ENCODE measurements around the gene SOX15.
"Not testable (repeated sequence)": the region's sequence is repeated elsewhere in the genome, so short reads cannot be mapped to it uniquely, and the experiment has no call there.

The SOX15 gene

DNA sequence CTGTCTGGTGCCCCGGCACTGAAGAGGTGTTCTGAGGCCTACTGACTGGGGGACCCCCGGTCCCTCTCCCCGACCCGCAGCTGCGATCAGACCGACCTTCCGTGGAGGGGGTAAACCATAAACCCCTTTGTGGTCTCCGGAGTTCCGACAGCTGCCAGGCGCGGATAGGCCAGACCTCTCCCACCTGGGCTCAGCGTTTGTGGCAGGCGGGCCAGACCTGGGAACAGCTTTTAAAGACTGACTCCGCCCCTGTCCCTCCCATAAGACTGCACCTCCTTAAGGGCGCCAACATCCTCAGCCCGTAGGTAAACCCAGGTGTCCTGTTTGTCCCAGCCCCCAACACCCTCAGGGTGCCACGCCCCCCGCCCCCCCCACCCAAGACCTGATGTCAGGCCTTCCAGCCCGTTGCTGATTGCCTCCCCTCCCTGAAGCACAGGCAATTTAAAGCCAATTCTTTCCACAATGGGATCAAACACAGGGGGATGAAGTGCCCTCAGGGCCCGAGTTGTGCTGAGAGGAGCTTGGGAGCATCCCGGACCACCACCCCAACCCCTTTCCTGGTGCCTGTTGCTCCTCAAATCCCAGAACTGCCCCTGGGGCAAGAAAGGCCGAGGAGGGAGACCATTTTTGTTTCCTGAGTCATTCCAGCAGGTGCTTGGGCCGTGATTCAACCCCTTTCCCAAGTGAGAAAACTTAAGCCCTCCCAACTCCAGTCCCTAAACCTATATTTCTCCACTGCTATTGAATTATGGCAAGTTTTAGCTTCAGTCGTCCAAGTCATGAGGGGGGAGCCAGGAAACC, at the start of gene SOX15:
SOX15 (minus strand) TSS at position 204 of the 801 bp plus-strand sequence. CDS start 418 bp downstream, outside the sequence.
- DNase-seq = no peak

DNA sequence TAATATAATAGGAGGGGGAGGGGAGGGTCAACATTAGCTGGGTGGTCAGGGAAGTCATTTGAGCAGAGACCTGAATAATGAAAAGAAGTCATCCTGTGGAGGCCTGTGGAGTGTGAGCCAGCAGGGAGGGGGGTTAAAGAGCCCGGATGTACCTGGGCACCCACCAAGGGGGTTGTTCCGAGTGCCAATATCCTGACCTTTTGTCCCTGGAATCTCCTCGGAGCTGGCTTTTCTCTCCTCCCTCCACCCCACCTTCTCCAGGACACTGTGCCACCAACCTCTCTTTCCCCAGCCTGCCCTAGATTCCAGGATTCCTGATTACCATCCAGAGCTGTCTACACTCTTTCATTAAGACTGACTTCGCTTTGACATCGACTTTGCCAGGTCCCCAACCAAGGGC, 46.3 kb upstream of the SOX15 start:
- no peak for DNase-seq

DNA sequence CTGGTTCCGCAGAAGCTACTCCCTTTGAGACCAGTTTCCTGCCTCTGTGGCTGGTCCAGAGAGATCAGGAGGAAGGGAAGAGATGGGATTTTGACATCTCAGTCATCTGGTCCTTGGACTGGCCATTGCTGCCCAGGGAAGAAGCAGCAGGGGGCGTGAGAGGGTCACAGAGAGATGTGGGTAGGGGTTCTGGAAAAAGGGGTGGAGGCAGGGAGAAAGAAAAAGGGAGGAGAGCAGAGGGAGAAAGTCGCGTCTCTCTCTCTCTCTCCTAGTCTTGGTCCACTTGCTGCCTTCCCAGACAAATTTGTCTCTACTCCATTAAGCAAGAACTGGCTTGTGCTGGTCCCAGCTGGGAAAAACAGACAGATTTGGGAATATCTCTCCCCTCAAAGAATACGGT, 44.5 kb upstream of the SOX15 start:
- peak; percentile 45 for DNase-seq

DNA sequence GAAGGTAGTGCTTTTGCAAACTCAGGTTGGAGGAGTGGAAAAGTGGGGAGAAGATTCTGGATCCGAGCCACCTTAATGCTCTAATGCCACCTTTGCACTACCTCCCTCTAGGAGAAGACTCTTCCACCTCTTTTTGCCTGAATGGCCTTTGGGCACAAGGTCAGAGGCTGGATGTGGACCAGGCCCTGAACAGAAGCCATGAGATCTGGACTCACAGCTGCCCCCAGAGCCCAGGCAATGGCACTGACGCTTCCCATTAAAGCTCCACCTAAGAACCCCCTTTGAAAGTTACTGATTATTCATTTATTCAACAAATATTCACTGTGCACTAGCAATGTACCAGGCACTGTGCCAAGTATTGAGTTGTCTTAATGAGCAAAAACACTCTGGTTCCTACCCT, 43.2 kb upstream of the SOX15 start:
- DNase-seq = no peak

DNA sequence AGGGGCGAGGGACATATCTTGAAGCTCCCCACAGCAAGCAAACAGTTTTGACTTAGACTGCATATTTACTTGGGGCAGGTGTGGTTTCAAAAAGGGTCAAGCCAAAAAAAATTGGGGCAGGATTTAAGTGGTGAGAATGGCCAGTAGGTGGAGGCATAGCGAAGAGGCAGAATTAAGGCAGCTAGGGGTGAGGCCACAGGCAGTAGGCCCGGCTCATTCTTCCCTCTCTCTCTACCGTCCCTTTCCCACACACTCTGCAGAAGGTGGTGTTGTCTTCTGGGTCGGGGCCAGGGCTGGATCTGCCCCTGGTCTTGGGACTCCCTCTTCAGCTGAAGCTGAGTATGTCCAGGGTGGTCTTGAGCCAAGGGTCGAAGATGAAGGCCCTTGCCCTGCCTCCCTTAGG, 42.6 kb upstream of the SOX15 start:
- peak; percentile 55 for DNase-seq

DNA sequence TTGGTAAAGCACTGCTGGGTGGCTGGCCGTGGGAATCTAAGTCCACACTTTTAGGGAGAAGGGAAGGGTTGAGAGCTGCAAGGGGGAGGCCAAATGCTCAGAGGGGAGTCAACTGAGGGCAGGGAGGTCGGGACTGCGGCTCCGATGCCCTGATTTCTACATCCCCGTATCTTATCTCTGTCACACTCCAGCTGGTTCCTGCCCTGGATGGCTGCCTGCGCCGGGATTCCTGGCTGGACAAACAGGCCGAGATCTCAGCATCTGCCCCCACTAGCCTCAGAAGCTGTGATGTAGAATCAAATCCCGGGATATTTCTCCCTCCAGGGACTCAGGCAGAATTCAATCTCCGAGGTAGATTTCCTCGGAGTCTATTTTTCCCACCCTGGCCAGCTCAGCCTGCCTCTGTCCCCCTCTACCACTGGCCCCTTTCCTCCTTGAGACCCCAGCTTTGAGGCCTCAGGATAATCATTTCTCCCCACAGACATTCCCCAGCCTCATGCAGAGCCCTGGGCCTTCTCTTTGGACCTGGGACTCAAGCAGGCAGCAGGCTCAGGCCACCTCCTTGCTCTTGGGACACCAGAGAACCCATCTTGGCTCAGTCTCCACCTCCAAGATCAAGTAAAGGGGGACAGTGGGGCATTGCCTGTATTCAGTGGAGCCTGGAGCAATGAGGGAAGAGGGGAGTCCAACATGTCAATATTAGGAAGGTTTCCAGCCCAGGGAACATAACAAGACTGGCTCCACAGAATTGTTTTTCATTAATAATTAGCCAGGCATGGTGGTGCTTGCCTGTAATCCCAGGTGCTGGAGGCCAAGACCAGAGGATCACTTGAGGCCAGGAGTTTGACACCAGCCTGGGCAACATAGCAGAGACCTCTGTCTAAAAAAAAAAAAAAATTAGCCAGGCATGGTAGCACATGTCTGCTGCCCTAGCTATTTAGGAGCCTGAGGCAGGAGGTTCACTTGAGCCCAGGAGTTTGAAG, 41.8 kb upstream of the SOX15 start:
- no peak for DNase-seq

DNA sequence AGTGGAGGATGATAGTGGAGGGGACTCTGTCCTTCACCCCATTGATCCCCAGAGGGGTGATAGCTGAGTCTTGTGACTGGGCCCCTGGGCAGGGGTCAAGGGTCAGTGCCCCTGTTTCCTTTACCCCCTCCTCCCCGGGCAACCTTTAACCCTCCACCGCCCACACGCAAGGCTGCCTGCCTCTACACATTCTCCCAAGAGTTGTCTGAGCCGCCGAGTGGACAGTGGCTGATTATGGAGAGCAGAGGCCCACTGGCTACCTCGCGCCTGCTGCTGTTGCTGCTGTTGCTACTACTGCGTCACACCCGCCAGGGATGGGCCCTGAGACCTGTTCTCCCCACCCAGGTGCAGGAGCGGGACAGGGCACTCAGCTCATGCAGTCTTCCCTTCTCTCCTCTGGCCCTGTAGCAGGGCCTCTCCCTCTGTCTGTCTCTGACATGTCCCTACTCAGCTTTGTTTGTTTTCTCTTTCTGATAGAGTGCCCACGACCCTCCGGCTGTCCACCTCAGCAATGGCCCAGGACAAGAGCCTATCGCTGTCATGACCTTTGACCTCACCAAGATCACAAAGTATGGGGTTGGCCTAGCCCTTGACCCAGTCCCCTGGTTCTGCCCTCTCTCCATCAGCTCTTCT, 40.2 kb upstream of the SOX15 start, which contains the start of gene SHBG:
SHBG (plus strand) TSS at position 197 of the 633 bp plus-strand sequence; CDS start at position 235, 38 bp downstream.
- DNase-seq = no peak

DNA sequence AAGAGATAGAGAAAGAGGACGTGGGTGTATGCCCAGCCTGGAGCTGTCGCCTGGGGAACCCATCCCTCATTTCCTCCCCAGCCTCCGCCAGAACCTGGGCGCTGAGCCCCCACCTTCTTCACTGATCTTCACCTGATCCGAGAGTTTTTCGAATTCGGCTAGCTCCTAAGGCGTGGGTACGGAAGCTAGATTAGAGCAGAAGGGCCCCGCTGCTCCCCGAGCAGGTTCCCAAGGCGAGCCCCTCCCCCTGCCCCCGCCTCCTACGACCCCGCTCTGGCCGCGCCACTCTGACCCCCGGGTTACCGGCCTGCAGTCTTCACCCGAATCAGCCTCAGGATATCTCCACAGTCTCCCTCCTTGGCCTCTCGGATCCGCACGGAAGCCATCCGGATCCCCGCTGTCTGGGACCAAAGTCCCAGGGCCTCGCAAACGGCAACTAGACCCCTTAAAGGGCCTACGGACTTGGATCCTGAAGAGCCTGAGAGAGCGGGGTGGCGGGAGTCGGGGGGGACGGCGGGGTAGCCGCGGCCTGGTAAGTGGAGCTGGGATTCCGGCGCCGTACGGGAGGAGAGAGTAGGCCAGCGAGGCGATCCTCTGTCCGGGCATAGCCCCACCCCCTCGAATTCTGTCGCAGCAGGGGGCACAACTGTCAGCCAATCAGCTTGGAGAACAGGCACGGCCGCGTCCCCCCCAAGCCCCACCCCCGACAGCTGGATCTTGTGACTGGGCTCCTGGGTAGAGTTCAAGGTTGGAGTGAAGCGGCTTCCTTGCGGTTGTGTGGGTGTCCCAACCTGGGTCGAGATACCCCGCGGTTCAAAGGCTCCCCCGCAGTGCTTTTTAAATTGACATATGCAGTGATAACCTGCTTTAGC, 37.6 kb upstream of the SOX15 start, which contains the start of gene SAT2:
SAT2 (minus strand) TSS at position 572 of the 872 bp plus-strand sequence; CDS start at position 386, 186 bp downstream.
- peak; percentile 90 for DNase-seq

DNA sequence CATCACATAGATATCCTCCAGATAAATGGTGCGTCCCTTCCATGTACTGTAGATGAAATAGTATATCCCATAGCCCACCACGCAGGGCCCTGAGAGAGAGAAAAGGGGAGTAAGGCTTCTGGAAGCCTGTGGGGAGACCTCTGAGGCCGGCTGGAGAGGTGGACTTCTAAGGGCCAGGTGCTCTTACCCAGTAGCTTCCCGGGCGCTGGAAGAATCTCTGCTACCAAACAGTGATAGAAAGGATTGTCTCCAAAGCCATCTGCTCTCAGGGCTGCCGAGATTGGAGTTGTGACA, 37.0 kb upstream of the SOX15 start:
- no peak for DNase-seq

DNA sequence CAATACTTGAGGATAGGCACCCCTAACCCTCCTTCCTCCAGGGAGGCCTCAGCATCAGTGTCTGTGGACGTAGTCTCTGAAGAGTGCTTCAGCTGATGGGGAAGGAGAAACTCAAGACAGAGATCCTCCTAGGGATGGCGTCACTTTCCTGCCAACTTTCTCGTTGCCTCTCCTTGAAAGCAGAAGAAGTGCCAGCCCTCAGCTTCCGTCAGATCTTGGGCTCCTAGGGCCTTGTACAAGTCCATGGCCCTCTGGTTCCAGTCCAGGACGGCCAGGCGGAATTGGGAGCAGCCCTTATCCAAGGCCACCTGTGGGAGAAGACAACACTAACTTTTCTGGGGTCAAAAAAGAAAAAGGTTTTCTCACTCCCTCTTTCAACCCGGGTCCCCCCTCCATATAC, 36.4 kb upstream of the SOX15 start:
- DNase-seq = no peak

DNA sequence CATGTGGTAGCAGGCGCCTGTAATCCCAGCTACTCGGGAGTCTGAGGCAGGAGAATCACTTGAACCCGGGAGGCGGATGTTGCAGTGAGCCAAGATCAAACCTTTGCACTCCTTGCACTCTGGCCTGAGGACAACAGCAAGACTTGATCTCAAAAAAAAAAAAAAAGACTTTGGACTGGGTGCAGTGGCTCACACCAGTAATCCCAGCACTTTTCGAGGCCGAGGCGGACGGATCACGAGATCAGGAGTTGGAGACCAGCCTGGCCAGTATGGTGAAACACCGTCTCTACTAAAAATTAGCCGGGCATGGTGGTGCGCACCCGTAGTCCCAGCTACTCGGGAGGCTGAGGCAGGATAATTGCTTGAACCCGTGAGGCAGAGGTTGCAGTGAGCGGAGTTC, 35.9 kb upstream of the SOX15 start:
- not testable (repeated sequence) for DNase-seq

DNA sequence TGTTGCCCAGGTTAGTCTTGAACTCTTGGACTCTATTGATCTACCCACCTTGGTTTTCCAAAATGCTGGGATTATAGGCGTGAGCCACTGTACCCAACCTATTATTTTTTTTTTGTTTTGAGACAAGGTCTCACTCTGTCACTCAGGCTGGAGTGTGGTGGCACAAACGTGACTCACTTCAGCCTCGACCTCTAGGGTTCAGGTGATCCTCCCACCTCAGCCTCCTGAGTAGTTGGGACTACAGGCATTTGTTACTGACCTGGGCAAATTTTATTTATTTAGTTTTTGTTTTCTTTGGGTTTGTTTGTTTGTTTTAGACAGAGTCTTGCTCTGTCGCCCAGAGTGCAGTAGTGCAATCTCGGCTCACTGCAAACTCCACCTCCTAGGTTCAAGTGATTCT, 33.8 kb upstream of the SOX15 start:
- DNase-seq = no peak

DNA sequence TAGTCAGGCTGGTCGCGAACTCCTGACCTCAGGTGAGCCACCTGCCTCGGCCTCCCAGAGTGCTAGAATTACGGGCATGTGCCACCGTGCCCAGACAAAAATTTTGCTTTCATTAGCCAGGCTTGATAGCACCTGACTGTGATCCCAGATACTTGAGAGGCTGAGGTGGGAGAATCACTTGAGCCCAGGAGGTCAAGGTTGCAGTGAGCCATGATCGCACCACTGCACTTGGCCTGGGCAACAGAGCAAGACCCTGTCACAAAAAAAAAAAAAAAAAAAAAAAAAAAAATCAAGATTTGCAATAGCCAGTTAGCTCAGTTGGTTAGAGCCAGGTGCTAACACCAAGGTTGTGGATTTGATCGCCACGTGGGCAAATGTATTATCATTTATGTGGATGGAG, 30.9 kb upstream of the SOX15 start:
- DNase-seq = no peak

DNA sequence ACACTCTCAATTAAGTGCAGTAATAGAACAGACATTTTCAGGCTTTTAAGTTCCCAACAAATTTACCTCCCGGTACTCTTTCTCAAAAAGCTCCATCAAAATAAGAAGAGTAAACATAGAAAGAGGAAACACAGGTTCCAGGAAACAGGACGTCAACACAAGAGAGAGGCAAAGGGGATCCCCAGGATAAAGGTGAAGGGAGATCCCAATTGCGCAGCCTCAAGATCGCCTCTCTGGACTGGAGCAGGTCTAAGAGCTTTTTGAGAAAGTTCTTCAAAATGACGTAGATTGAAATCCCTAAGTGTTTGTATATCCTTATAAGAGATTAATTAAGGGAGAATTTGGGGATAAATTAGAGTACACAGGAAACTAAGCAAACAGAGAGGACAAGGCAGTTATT, 28.7 kb upstream of the SOX15 start:
- DNase-seq = no peak

DNA sequence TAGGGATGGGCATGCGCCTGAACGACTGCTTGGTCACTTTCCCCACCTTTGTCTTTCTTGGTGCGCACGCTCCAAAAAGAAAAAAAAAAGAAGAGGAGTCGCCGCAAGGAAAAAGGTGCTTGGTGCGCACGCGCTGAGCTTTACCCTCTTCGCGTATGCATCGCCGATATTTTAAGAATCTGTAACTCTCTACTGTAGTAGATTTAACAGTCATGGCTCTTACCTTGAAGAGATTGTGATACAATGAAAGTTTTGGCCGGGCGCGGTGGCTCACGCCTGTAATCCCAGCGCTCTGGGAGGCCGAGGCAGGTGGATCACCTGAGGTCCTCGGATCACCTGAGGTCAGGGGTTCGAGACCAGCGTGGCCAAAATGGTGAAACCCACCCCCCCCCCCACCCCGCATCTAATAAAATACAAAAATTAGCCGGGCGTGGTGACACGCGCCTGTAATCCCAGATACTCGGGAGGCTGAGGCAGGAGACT, 25.4 kb upstream of the SOX15 start:
- no peak for DNase-seq

DNA sequence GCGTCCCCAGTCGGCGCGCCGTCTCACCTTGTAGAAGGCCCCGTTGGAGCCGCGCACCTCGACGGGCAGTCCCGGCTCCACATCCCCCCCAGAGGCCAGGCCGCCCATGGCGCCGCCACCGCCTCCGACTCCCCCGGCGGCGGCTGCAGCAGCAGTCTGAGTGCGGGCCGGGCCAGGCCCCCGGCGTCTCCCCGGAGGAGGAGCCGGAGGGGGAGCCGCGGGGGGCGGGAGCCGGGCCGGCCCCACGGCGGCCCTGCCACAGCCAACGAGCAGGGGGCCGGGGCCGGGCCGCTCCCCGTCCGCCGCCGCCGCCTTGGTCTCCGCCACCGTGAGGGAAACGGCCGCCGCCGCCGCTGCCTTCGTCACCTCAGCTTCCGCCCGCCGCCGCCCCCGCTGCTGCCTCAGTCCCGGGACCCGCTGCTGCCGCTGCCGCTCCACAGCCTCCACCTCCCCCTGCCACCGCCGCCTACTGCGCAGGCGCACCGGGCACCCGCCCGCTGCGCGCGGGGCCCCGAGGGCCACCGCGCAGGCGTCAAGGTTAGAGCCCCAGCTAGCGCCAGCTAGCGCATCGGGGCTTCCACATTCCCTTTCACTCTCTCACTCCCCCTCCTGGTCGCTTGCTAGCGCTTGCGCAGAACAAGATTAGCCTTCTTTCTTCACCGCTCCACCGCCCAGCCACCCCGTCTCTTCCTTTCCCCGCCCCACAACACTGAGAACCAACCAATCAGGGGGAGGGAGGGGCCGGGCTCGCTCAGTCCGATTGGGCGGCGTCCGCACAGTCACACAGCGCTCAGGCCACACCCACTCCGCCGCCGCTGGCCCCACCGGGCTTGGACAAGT, 24.8 kb upstream of the SOX15 start, which contains the start of gene FXR2:
FXR2 (minus strand) TSS at position 473 of the 840 bp plus-strand sequence; CDS start at position 108, 365 bp downstream.
- peak; percentile 99 for DNase-seq

DNA sequence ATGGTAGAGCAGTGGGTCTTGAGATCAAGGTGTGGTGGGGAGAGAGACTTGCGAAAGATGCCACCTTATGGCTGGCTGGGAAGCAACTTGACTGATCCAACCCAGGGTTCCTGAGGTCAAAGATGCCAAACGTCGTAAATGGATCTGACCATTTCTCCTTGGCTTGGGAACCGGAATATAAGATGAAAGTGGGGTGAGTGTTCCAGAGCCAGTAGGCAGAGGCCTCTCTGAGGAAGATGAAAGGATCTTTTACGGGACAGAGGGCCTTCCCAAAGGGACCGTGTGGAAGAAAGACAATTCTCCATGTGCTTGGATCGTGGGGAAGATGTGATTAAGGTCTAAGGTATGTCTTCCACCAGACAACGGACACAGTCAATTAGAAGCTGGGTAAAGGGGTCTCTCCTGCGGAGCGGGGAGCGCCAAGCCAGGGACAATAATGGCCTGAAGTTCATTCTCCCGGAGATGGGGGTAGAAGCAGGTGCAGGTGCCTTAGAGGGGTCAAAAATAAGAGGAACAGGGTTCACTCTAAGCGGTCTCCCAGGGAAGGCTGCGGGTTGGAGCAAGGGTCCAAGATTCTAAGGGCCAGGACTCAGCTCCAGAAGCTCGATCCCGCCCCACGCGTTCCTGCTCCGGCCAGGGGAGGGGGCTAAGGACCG, 24.0 kb upstream of the SOX15 start:
- no peak for DNase-seq

DNA sequence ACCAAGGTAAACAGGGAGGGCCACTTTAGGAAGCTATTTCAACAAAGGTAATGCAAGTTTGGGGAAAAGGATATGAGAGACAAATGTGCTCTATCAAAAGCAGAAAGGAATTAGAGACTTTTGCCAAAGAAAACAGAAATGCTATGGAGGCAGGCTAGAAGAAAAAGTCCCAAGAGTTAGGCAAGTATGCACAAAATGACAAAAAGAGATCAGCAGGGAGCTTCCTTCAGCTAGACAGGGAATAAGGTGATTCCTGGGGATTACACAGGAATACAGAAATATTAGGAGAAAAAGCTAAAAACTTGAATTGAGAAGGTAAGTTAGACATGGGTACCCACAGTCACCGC, 22.4 kb upstream of the SOX15 start:
- no peak for DNase-seq

DNA sequence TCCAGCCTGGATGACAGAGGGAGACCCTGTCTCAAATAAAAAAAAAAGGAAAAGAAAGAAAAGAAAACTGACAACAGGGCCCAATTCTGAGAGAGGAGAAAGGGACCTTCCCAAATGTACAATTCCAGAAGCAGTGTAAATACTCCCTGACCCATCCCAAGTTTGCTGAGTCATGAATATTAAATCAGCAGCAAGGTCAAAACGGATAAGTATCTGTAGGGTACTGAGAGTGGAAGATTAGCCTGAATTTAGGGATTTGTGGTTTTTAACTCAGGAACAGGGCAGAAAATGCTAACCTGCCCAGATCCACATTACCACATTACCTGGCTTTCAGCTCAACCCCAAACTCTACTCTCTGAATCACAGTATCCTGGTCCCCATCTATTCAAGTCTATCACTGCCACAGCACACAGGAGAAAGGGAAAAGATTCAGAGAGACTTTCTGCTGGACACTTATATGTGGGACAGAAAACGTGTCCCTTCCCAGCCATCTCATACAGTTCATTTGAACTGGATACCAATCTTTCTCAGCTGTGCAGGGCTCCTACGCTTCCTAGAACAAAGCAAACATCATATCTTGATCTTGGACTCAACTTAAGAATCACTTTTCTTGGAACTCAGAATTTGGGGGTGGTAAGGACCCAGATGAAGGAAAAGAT, 21.9 kb upstream of the SOX15 start:
- DNase-seq = no peak

DNA sequence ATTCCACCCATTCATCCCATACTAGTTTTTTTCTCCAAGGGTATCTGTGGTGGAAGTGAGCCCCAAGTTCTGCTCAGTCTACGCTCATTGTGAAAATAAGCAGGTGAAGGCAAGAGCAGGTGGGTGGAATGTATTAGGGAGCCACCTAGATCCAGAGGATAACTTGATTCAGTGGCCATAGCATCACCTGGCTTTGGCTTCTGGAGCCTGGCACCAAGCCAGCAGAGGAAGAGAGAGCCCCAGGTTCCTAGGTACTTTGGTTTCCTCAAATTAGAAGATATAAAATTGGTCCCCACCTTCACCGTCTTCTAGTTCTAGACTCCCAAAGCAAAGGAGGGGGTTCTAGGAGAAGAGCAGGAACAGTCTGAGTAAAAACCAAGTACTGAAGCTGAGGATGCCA, 20.7 kb upstream of the SOX15 start:
- no peak for DNase-seq
